Measurements from ENCODE around the gene ERLIN1. TPM values are rescaled to one million over a fixed set of nuclear protein-coding genes. Genes with fewer than 3 reads are reported as not detected.

Gene ERLIN1
- total RNA-seq, 2 donors from 2014 or later: 12.4 to 13.5 TPM

DNA sequence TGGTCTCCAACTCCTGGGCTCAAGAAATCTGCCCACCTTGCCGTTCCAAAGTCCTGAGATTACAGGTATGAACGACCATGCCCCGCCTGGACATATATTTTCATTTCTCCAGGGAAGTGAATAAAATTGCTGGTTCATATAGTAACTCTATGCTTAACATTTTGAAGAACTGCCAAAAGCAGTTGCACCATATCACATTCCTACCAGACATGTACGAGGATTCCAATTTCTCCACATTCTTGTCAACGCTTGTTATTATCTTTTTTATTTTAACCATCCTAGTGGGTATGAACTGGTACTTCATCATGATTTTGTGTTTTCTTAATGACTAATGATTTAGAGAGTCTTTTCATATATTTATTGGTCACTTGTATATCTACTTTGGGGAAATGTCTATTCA lies 82.2 kb downstream of the ERLIN1 start:
- DNase-seq: no peak
- peak in 1 of 2 donors; percentile 42 for ATAC-seq
- intact Hi-C loops (cut with DNase I): no loop called here

DNA sequence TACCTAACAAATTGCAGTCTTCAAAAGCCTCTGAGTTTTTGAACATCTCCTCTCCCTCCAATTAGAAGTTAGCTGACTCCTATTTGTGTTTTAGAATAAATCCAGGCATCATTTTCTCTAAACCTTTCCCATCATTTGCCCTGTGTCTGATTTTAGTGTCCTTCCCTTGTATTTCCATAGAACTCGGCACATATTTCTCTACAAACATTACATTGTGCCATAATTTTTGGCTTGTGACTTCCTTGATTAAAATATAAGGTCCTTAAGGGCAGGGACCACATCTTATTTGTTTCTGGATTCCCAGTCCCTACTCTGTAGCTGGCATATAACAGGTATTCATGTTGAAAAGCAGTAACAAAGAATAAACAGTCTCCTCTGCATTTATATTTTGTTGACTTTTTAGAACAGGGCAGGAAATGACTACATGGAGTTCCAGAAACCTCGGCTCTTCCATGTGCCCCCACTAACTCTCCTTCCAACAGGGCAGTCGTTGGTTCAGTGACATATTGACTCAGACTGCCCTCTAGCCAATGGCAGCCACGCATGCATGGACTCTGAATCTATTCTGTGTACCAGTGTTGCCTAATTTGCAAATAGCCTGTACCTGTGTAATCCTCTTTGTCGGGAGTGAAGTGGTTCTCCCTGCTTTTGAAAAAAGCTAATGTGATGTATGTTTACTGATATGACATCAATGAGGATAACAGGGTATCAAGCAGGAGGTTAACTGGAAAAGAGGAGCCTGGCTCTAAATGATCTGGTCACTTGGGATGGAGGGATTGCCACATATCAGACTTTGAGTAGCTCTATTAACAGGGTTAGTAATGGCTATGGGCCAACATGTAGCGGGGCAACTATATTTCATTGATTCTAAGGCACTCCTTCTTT lies 84.4 kb downstream of the ERLIN1 start:
- DNase-seq (no peak), ATAC-seq (no peak)
- intact Hi-C loops (cut with DNase I): no loop called here

DNA sequence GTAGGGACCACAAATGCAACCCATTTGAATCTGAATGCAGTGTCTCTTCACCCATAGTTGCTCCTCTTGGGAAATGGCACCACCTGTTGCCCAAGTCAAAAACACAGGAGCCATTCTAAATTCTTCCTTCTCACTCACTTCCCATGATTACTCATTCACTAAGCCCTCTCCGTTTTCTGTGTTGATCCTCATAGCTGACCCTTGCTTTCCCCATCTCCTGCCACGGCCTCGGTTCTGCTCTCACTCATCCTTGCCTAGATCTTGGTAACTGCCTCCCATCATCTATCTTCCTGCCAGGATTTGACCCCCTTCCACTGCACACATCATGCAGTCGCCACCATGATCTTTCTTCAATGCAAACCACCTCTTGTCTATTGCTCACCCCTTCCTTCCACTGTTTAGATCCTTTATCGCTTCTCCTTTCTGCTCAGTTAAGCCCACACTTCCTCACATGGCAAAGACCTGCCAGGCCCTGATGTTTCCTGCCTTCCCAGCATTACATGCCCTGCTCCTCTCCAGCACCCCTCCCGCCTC lies 85.1 kb downstream of the ERLIN1 start:
- no peak for ATAC-seq
- intact Hi-C loops (cut with DNase I): no loop called here
- DNase-seq: no peak

Other genes with a start within 250 kb of the ERLIN1 start
- gene DNMBP, start 176.1 kb downstream of the ERLIN1 start, total RNA-seq: 1 to 10 TPM; 6.7 to 7.9 TPM
- gene CPN1, start 104.2 kb downstream of the ERLIN1 start, total RNA-seq: not detected
- gene CHUK, start 43.6 kb upstream of the ERLIN1 start, total RNA-seq: 10 to 100 TPM; 10.4 to 13.5 TPM
- 10 to 100 TPM; 12.8 to 14.2 TPM for gene CWF19L1, start 81.6 kb upstream of the ERLIN1 start, total RNA-seq
- gene BLOC1S2, start 100.7 kb upstream of the ERLIN1 start, total RNA-seq: 10 to 100 TPM; 19.9 to 23.6 TPM
- under 1 TPM in 1 of 2 donors, not detected in 1; 0.44 TPM for gene PKD2L1, start 144.2 kb upstream of the ERLIN1 start, total RNA-seq
- gene SCD, start 161.2 kb upstream of the ERLIN1 start, total RNA-seq: 100 to 1,000 TPM; 197 to 969 TPM